SK-N-SH (cell line): ENCODE results near the gene DYNC1H1. TPM values are rescaled to one million over a fixed set of nuclear protein-coding genes. Genes with fewer than 3 reads are reported as not detected.

ENCODE experiments used
- CTCF ChIA-PET: fragments of 300-600, 350-600 bp; formaldehyde crosslinking; extraction: SDS; loops from one replicate; lab custom pipeline; 2021; lab: Yijun Ruan, JAX
- POLR2A ChIA-PET: fragments of 350-600 bp; sonication (Branson Sonifier 250); formaldehyde crosslinking; extraction: SDS; loops from one replicate; lab custom pipeline; 2020; ENCODE audit warnings: antibody characterized with exemption, inconsistent platforms; lab: Yijun Ruan, JAX
- DNase-seq: peaks from one replicate; pipeline ENCODE4 v3.0.0; 2012
- H2AFZ ChIP-seq: fragments of 200-600 bp; sonication (generic); 2 replicates; pipeline ENCODE4 v1.8.1; 2016; ENCODE audit warnings: antibody characterized with exemption, mild to moderate bottlenecking, low read depth
- H3F3A ChIP-seq: fragments of 200-600 bp; sonication (generic); replicated peaks from 2 replicates; pipeline ENCODE3; 2016; ENCODE audit warnings: antibody characterized with exemption, mild to moderate bottlenecking; ENCODE audit not compliant: insufficient read depth
- H3K27ac ChIP-seq, 2 experiments: fragments of 200-500 bp in 1 of 2; fragments of 200-600 bp in 1 of 2; sonication (Bioruptor generic) in 1 of 2; sonication (generic), shearing (Covaris generic) in 1 of 2; 2 replicates each; pipeline versions ENCODE4 v1.5.1 to v1.6.1; 2014 to 2016; ENCODE audit warnings: low read depth in 2 of 2, inconsistent platforms in 1 of 2, low read length in 1 of 2, mild to moderate bottlenecking in 1 of 2, mixed read lengths in 1 of 2
- H3K27me3 ChIP-seq: fragments of 200-600 bp; sonication (generic), shearing (Covaris generic); 2 replicates; pipeline ENCODE4 v1.6.1; 2016; ENCODE audit warnings: mixed run types; ENCODE audit not compliant: insufficient read depth
- H3K36me3 ChIP-seq, 2 experiments: fragments of 200-500 bp in 1 of 2; fragments of 200-600 bp in 1 of 2; sonication (Bioruptor generic) in 1 of 2; sonication (generic) in 1 of 2; replicated peaks in 1 of 2; 2 replicates each; pipeline versions ENCODE3 to v1.5.1; 2014 to 2016; ENCODE audit warnings: low read length in 1 of 2, mild to moderate bottlenecking in 1 of 2; ENCODE audit not compliant: insufficient read depth in 2 of 2, control insufficient read depth in 1 of 2
- H3K4me1 ChIP-seq, 2 experiments: fragments of 200-500 bp in 1 of 2; fragments of 200-600 bp in 1 of 2; sonication (Bioruptor generic) in 1 of 2; sonication (generic), shearing (Covaris generic) in 1 of 2; 2 replicates each; pipeline versions ENCODE4 v1.5.1 to v1.6.1; 2014 to 2016; ENCODE audit warnings: low read depth in 1 of 2, low read length in 1 of 2, mixed run types in 1 of 2; ENCODE audit not compliant: insufficient read depth in 2 of 2, control insufficient read depth in 1 of 2
- H3K4me2 ChIP-seq: fragments of 200-600 bp; sonication (generic), shearing (Covaris generic); 2 replicates; pipeline ENCODE4 v1.6.1; 2017; ENCODE audit warnings: mixed run types
- H3K4me3 ChIP-seq, 2 experiments: fragments of 200-500 bp in 1 of 2; fragments of 200-600 bp in 1 of 2; sonication (Bioruptor generic) in 1 of 2; sonication (generic), shearing (Covaris generic) in 1 of 2; 2 replicates each; pipeline versions ENCODE4 v1.5.1 to v1.8.1; 2014 to 2016; ENCODE audit warnings: low read depth in 2 of 2, inconsistent platforms in 1 of 2, low read length in 1 of 2, mild to moderate bottlenecking in 1 of 2, mixed read lengths in 1 of 2, moderate library complexity in 1 of 2
- H3K79me2 ChIP-seq: fragments of 200-600 bp; sonication (generic); 2 replicates; pipeline ENCODE4 v1.8.1; 2017; ENCODE audit warnings: mild to moderate bottlenecking; ENCODE audit not compliant: insufficient read depth
- H3K9ac ChIP-seq: fragments of 200-600 bp; sonication (generic); 2 replicates; pipeline ENCODE4 v1.6.1; 2017; ENCODE audit warnings: mixed run types
- H3K9me2 ChIP-seq: fragments of 200-600 bp; sonication (generic); 2 replicates; pipeline ENCODE4 v1.6.1; 2017; ENCODE audit warnings: mixed run types
- H3K9me3 ChIP-seq: fragments of 200-600 bp; sonication (generic); 2 replicates; pipeline ENCODE4 v1.6.1; 2017; ENCODE audit warnings: mixed run types, mild to moderate bottlenecking, moderate library complexity
- H4K20me1 ChIP-seq: fragments of 200-600 bp; sonication (generic); 2 replicates; pipeline ENCODE4 v1.6.1; 2017; ENCODE audit warnings: mild to moderate bottlenecking, mixed run types; ENCODE audit not compliant: insufficient read depth
- EP300 ChIP-seq, 2 experiments: IDR thresholded peaks; 2 replicates each; pipeline versions ENCODE4 v1.4.0 to v1.6.1; 2012; ENCODE audit warnings: borderline replicate concordance in 1 of 2, low read depth in 1 of 2, low read length in 1 of 2
- GATA2 ChIP-seq: sonication (generic); formaldehyde crosslinking; IDR thresholded peaks from 2 replicates; pipeline ENCODE4 v1.5.0; 2020; ENCODE audit warnings: mild to moderate bottlenecking, missing genetic modification reagents
- NFIC ChIP-seq: IDR thresholded peaks from 2 replicates; pipeline ENCODE4 v1.4.0; 2012; ENCODE audit warnings: borderline replicate concordance
- NRF1 ChIP-seq: IDR thresholded peaks from 2 replicates; pipeline ENCODE4 v1.6.1; 2012; ENCODE audit warnings: low read depth, mild to moderate bottlenecking, low read length
- POLR2AphosphoS5 ChIP-seq: IDR thresholded peaks from 2 replicates; pipeline ENCODE4 v1.6.1; 2012; ENCODE audit warnings: low read depth, low read length
- RFX5 ChIP-seq: IDR thresholded peaks from 2 replicates; pipeline ENCODE4 v1.6.1; 2012; ENCODE audit warnings: mild to moderate bottlenecking, improper control_type of control experiment, low read length
- SMC3 ChIP-seq: IDR thresholded peaks from 2 replicates; pipeline ENCODE4 v1.6.1; 2012; ENCODE audit warnings: low read depth, low read length, improper control_type of control experiment
- TAF1 ChIP-seq: IDR thresholded peaks from 2 replicates; pipeline ENCODE4 v1.6.1; 2012; ENCODE audit warnings: low read depth, mild to moderate bottlenecking, low read length, moderate library complexity, borderline replicate concordance
- TCF12 ChIP-seq: IDR thresholded peaks from 2 replicates; pipeline ENCODE4 v1.4.0; 2012
- USF1 ChIP-seq: IDR thresholded peaks from 2 replicates; pipeline ENCODE4 v1.4.0; 2012; ENCODE audit warnings: low read depth, borderline replicate concordance
- ZBTB33 ChIP-seq: IDR thresholded peaks from 2 replicates; pipeline ENCODE4 v1.4.0; 2012; ENCODE audit warnings: low read depth, borderline replicate concordance
- WGBS: methylation state at CpG from one replicate; pipeline ENCODE4 v1.1.6; 2017; ENCODE audit warnings: low lambda C conversion rate; 5-methylcytosine and 5-hydroxymethylcytosine counted together
- polyA plus RNA-seq, 3 experiments: library from polyadenylated mRNA; depleted of rRNA; stranded (reverse); fragments of >200 nt; gene quantifications; 2 replicates each; pipeline ENCODE4 v1.2.3, GENCODE V29; 2012

Gene DYNC1H1
- polyA plus RNA-seq, 1 of the 3 experiments (the other 2 are of a cell fraction) = 140 TPM

- no peak for TF ChIP-seq ZBTB33
- TF ChIP-seq NFIC = no peak
- no peak for TF ChIP-seq NRF1
- no peak for TF ChIP-seq POLR2AphosphoS5
- TF ChIP-seq TCF12 = no peak
- TF ChIP-seq, all 33 proteins: peak for 0
Observed at GRCh38 chr14:102015045-102015685, 50.8 kb downstream of the DYNC1H1 start (continued).

- no peak overlapping the region for H3K27ac ChIP-seq
- 93% methylated on average over 13 of the region's 19 CpGs for WGBS
- no peaks in the 10 kb centered on the region for H4K20me1 ChIP-seq
- TF ChIP-seq USF1 = no peak
- TF ChIP-seq RFX5 = no peak
- TF ChIP-seq TAF1 = no peak
- no peak for TF ChIP-seq EP300 (IDR thresholded peaks at IDR 0.05; ENCODE audit: borderline replicate concordance in 1 of 2, low read depth in 1 of 2, low read length in 1 of 2)
- no peak for TF ChIP-seq SMC3
- no peak overlapping the region for H3K9ac ChIP-seq
- DNase-seq = no peak
- H3K4me2 ChIP-seq = no peak overlapping the region
- H3K4me3 ChIP-seq = no peak overlapping the region
- H3F3A ChIP-seq = peaks cover 21% of the 10 kb centered on the region
- CTCF ChIA-PET = interaction anchor here (0.6 to 2.8 kb wide), 2 partner anchors 14 to 365 kb away, joined by 3 to 9 read pairs; no protein-coding TSS in a partner anchor
- H3K79me2 ChIP-seq = no peaks in the 10 kb centered on the region
- no peaks in the 10 kb centered on the region for H3K9me2 ChIP-seq
- no peaks in the 10 kb centered on the region for H3K4me1 ChIP-seq
- H3K27me3 ChIP-seq = no peaks in the 10 kb centered on the region
- no peaks in the 10 kb centered on the region for H3K9me3 ChIP-seq
- peaks cover 83 to 91% of the 10 kb centered on the region in 2 experiments for H3K36me3 ChIP-seq
- POLR2A ChIA-PET = interaction anchor here (0.6 kb wide), 1 partner anchor 47 kb away, joined by 5 read pairs; no protein-coding TSS in a partner anchor
- H2AFZ ChIP-seq = no peak overlapping the region
Observed at GRCh38 chr14:102015771-102016170, 51.4 kb downstream of the DYNC1H1 start.

- CTCF ChIA-PET = interaction anchor here (0.6 kb wide), 1 partner anchor 364 kb away, joined by 3 read pairs; no protein-coding TSS in a partner anchor
- Histone ChIP-seq H3K9me3 (no peaks in the 10 kb centered on the region), H3F3A (peaks cover 21% of the 10 kb centered on the region), H2AFZ (no peak overlapping the region), H4K20me1 (no peaks in the 10 kb centered on the region), H3K4me1 (no peaks in the 10 kb centered on the region), H3K36me3 (peaks cover 81 to 90% of the 10 kb centered on the region in 2 experiments), H3K27ac (no peak overlapping the region), H3K4me3 (no peak overlapping the region), H3K9me2 (no peaks in the 10 kb centered on the region), H3K4me2 (no peak overlapping the region), H3K79me2 (no peaks in the 10 kb centered on the region), H3K27me3 (no peaks in the 10 kb centered on the region), H3K9ac (no peak overlapping the region)
- DNase-seq = no peak
- POLR2A ChIA-PET = interaction anchor here (0.6 kb wide), 1 partner anchor 48 kb away, joined by 5 read pairs; no protein-coding TSS in a partner anchor
- TF ChIP-seq GATA2 (CRISPR knock-in tag) (no peak), ZBTB33 (no peak)
- 95% methylated on average over 20 of the region's 21 CpGs for WGBS
Observed at GRCh38 chr14:102016420-102017090, 52.2 kb downstream of the DYNC1H1 start.
